Measurements from ENCODE around the gene TOMM22.
"Not testable (repeated sequence)": the region's sequence is repeated elsewhere in the genome, so short reads cannot be mapped to it uniquely, and the experiment has no call there.

The TOMM22 gene

DNA sequence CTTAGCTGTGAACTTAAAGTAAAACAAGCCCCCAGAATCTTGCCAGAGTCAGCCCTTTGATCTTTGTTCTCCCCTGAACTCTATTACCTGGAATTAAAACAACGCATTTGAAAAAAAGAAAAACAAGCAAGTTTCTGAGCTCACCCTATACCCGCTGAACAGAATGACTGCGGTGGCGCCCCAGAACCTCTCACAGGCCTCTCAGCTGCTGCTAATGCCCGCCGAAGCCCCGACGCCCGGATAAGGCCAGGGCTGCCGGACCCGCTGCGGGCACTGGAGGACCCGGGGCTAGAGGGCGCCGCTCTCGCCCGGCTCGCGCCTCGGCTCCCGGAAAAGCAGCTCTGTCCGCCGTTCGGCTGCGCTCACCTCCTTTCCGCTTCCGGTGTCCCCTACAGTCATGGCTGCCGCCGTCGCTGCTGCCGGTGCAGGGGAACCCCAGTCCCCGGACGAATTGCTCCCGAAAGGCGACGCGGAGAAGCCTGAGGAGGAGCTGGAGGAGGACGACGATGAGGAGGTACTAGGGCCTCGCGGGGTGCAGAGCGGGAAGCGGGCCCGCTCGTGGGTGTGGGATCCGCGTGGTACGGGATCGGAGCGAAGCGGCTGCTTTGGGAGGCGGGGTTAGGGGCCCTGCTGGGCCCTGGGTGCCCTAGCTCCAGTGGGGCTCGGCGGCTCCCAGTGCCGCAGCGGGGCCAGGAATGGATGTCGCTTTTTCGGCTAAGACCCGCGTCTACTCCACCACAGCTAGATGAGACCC, at the start of gene TOMM22:
Gene TOMM22 (plus strand): TSS at position 376 of the 754 bp plus-strand sequence. CDS start 22 bp downstream, at position 398.
- peaks cover 0 to 18% (median 9%) of the 10 kb centered on the region in 4 donors for H3K4me1 ChIP-seq
- intact Hi-C loops (cut with DNase I; ENCODE audit: low total_unique reads), result no loop called here
- DNase-seq, result peak; percentile 82 to 91
- H3K27me3 ChIP-seq, result no peaks in the 10 kb centered on the region
- H3K4me3 ChIP-seq, result peak within 1 kb of the TSS; percentile 84 to 86
- no peaks in the 10 kb centered on the region for H3K9me3 ChIP-seq
- peaks cover 20 to 38% (median 31%) of the 10 kb centered on the region in 3 donors for H3K36me3 ChIP-seq
- TF ChIP-seq, protein P1, sequence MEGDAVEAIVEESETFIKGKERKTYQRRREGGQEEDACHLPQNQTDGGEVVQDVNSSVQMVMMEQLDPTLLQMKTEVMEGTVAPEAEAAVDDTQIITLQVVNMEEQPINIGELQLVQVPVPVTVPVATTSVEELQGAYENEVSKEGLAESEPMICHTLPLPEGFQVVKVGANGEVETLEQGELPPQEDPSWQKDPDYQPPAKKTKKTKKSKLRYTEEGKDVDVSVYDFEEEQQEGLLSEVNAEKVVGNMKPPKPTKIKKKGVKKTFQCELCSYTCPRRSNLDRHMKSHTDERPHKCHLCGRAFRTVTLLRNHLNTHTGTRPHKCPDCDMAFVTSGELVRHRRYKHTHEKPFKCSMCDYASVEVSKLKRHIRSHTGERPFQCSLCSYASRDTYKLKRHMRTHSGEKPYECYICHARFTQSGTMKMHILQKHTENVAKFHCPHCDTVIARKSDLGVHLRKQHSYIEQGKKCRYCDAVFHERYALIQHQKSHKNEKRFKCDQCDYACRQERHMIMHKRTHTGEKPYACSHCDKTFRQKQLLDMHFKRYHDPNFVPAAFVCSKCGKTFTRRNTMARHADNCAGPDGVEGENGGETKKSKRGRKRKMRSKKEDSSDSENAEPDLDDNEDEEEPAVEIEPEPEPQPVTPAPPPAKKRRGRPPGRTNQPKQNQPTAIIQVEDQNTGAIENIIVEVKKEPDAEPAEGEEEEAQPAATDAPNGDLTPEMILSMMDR (IDR thresholded peaks at IDR 0.05), result peak in 1 of 2 experiments; percentile 56
- peak within 1 kb of the TSS; percentile 60 to 69 for H3K27ac ChIP-seq

DNA sequence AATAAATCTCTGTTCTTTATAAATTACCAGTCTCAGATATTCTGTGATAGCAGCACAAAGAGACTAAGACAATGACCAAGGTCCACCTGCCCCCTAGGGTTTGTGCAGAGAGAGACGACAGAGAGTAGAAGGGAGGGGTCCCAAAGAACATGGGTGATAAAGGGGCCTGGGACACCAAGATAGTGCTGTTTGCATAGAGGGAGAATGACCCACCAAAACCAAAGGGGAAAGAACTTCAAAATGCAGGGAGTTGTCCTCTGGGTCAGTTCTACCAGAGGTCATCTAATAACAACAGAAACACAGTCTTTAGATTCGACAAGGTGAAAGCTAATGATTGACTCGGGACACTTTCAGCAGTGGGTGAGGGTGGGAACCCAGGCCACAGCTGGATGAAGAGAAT, 49.2 kb upstream of the TOMM22 start:
- Histone ChIP-seq H3K4me1 (no peaks in the 10 kb centered on the region), H3K9me3 (no peaks in the 10 kb centered on the region), H3K36me3 (peaks cover 0 to 9% (median 0%) of the 10 kb centered on the region in 3 donors), H3K27ac (no peak overlapping the region), H3K27me3 (no peaks in the 10 kb centered on the region), H3K4me3 (no peak overlapping the region)
- TF ChIP-seq, protein P1 (IDR thresholded peaks at IDR 0.05), result no peak
- no peak for DNase-seq
- intact Hi-C loops (cut with DNase I; ENCODE audit: low total_unique reads), result no loop called here

- no peak for DNase-seq
- no peaks in the 10 kb centered on the region for H3K27me3 ChIP-seq
- no peak overlapping the region for H3K4me3 ChIP-seq
- H3K4me1 ChIP-seq, result no peaks in the 10 kb centered on the region
- no peaks in the 10 kb centered on the region for H3K9me3 ChIP-seq
- H3K36me3 ChIP-seq, result peaks cover 0 to 9% (median 0%) of the 10 kb centered on the region in 3 donors
- H3K27ac ChIP-seq, result no peak overlapping the region
- intact Hi-C loops (cut with DNase I; ENCODE audit: low total_unique reads), result no loop called here
- TF ChIP-seq, protein P1 (IDR thresholded peaks at IDR 0.05), result no peak
These were observed 43.5 kb upstream of the TOMM22 start for GRCh38 chr22:38638216-38638615.

DNA sequence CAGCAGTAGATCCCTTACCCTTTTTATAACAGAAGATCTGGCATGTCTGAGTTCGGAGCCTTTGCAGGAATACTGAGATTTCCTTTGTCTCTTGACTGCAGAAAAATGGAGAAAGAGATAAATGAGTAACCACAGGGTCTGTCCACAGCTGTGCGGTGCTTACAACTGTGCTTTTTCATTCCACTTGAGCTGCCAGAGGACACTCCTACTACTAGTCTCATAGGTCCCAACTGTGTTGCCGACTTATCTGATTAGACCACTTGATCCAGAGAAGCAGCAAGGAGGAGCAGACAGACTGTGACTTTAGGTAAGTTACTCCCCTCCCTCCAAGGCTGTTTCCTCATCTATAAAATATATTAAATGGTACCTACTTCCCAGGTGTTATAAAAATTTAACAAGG, 43.0 kb upstream of the TOMM22 start:
- DNase-seq, result no peak
- intact Hi-C loops (cut with DNase I; ENCODE audit: low total_unique reads), result no loop called here
- Histone ChIP-seq H3K4me3 (no peak overlapping the region), H3K27ac (no peak overlapping the region), H3K4me1 (no peaks in the 10 kb centered on the region), H3K36me3 (peaks cover 0 to 9% (median 0%) of the 10 kb centered on the region in 3 donors), H3K27me3 (no peaks in the 10 kb centered on the region), H3K9me3 (no peaks in the 10 kb centered on the region)
- TF ChIP-seq, protein P1 (IDR thresholded peaks at IDR 0.05), result no peak

DNA sequence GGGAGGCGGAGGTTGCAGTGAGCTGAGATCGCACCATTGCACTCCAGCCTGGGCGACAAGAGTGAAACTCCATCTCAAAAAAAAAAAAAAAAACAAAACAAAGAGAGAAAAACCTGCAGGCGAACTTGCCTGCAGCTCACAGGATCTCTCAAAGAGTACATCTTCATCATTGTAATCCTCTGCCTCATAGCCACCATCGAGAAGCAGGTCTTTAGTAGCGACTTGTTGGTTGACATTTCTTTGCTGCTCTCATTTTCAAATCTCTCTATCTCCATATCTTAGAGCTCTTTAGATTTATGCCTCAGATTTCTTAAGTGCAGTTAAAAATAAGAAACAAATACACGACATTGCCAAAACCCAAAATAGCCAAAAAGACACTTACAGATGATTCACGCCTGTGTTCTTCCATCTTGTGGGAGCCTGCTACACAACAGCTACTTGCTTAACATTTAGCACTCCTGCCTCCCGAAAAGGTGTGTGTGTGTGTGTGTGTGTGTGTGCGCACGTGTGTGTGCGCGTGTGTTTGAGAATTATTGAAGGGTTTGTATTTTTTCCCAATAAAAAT, 40.2 kb upstream of the TOMM22 start:
- intact Hi-C loops (cut with DNase I; ENCODE audit: low total_unique reads), result no loop called here
- no peak for DNase-seq

GRCh38 chr22:38644245-38644644, 37.5 kb upstream of the TOMM22 start:
- H3K9me3 ChIP-seq; DNase-seq; H3K27ac ChIP-seq; H3K27me3 ChIP-seq; H3K4me3 ChIP-seq; H3K4me1 ChIP-seq; intact Hi-C loops (cut with DNase I; ENCODE audit: low total_unique reads): not testable (repeated sequence)
- peaks cover 0 to 11% (median 0%) of the 10 kb centered on the region in 3 donors for H3K36me3 ChIP-seq

More for the DNA sequence above, 40.2 kb upstream of the TOMM22 start:
- H3K27me3 ChIP-seq, result no peaks in the 10 kb centered on the region
- peaks cover 0 to 11% (median 0%) of the 10 kb centered on the region in 3 donors for H3K36me3 ChIP-seq
- no peaks in the 10 kb centered on the region for H3K4me1 ChIP-seq
- no peak overlapping the region for H3K27ac ChIP-seq
- TF ChIP-seq, protein P1 (IDR thresholded peaks at IDR 0.05), result no peak
- no peak overlapping the region for H3K4me3 ChIP-seq
- H3K9me3 ChIP-seq, result no peaks in the 10 kb centered on the region

All from tibial artery (tissue), 4 donors.